Esophagus squamous epithelium (tissue), 4 donors: ENCODE results near the gene TTC32.

Experiments used
- POLR2A ChIP-seq, 4 donors: fragments of 450-650 bp; IDR thresholded peaks; one replicate each; pipeline ENCODE4 v1.6.1; 2017; ENCODE audit warnings: antibody characterized with exemption in 4 of 4, mild to moderate bottlenecking in 4 of 4, moderate library complexity in 3 of 4
- TF ChIP-seq, protein P1 (sequence below), 6 experiments: fragments of 450-650 bp in 4 of 6; fragments of 200-600 bp in 2 of 6; sonication (generic) in 2 of 6; IDR thresholded peaks; one replicate each; pipeline ENCODE4 v1.5.1; 2016 to 2019; ENCODE audit warnings: antibody characterized with exemption in 6 of 6, mild to moderate bottlenecking in 4 of 6, moderate library complexity in 4 of 6

GRCh38 chr2:19863303-19864041 is 38.3 kb downstream of the TTC32 start:
- TF ChIP-seq, protein P1, sequence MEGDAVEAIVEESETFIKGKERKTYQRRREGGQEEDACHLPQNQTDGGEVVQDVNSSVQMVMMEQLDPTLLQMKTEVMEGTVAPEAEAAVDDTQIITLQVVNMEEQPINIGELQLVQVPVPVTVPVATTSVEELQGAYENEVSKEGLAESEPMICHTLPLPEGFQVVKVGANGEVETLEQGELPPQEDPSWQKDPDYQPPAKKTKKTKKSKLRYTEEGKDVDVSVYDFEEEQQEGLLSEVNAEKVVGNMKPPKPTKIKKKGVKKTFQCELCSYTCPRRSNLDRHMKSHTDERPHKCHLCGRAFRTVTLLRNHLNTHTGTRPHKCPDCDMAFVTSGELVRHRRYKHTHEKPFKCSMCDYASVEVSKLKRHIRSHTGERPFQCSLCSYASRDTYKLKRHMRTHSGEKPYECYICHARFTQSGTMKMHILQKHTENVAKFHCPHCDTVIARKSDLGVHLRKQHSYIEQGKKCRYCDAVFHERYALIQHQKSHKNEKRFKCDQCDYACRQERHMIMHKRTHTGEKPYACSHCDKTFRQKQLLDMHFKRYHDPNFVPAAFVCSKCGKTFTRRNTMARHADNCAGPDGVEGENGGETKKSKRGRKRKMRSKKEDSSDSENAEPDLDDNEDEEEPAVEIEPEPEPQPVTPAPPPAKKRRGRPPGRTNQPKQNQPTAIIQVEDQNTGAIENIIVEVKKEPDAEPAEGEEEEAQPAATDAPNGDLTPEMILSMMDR (IDR thresholded peaks at IDR 0.05) = peak; percentile 85 to 96 (median 90)
- no peak for TF ChIP-seq POLR2A (IDR thresholded peaks at IDR 0.05)
